Measurements from ENCODE around the gene KIF26A. TPM values are rescaled to one million over a fixed set of nuclear protein-coding genes. Genes with fewer than 3 reads are reported as not detected.

Gene KIF26A
- total and polyA plus RNA-seq, 8 donors: 0.65 to 21.7 (median 1.5) TPM

DNA sequence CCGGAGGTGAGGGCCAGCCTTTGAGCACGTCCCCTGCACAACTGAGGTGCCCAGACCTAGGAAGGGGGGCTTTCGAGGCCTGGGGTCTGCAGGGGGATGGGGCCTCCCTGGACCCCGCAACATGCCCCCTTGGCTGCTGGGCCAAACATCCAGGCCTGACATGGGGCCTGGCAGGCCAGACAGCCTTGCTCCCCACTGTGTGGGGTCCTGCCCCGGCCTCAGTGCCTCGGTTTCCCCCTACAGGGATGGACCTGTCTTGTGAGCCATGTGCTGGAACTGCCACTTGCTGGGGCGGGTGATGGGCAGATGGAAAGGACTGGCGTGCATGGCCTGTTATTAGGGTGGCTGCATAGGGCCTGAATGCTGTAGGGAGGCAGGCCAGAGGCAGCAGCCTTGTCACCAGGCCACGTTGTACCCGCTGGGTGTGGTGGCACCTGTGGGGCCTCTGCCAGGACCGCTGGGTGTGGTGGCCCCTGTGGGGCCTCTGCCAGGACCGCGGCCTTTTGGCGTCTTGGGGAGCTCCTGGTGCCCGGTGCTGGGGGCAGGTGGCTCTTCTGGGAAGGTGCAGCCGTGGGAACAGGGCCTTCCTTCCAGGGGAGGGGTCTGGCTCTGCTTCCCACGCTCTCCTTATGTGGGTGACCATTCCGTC, 32.4 kb upstream of the KIF26A start:
- intact Hi-C loops (cut with DNase I; ENCODE audit: low total_unique reads): no loop called here
- Histone ChIP-seq H3K9me3 (no peaks in the 10 kb centered on the region), H3K27ac (peak overlapping the region in 2 of 5 donors; percentile 48 to 65), H3K36me3 (no peaks in the 10 kb centered on the region), H3K27me3 (peaks cover 0 to 21% (median 0%) of the 10 kb centered on the region in 3 donors), H3K4me1 (peaks cover 0 to 74% (median 64%) of the 10 kb centered on the region in 4 donors), H3K4me3 (no peak overlapping the region)
- 41 to 66% (median 55%) methylated on average over 6 to 18 of the region's 18 CpGs for WGBS, 5 donors
- peak; percentile 10 to 72 for DNase-seq
- no peak for TF ChIP-seq POLR2A (IDR thresholded peaks at IDR 0.05)
- TF ChIP-seq POLR2AphosphoS5 (IDR thresholded peaks at IDR 0.05): no peak
- no peak for TF ChIP-seq EP300 (IDR thresholded peaks at IDR 0.05)
- TF ChIP-seq, protein P1, sequence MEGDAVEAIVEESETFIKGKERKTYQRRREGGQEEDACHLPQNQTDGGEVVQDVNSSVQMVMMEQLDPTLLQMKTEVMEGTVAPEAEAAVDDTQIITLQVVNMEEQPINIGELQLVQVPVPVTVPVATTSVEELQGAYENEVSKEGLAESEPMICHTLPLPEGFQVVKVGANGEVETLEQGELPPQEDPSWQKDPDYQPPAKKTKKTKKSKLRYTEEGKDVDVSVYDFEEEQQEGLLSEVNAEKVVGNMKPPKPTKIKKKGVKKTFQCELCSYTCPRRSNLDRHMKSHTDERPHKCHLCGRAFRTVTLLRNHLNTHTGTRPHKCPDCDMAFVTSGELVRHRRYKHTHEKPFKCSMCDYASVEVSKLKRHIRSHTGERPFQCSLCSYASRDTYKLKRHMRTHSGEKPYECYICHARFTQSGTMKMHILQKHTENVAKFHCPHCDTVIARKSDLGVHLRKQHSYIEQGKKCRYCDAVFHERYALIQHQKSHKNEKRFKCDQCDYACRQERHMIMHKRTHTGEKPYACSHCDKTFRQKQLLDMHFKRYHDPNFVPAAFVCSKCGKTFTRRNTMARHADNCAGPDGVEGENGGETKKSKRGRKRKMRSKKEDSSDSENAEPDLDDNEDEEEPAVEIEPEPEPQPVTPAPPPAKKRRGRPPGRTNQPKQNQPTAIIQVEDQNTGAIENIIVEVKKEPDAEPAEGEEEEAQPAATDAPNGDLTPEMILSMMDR (IDR thresholded peaks at IDR 0.05): no peak

DNA sequence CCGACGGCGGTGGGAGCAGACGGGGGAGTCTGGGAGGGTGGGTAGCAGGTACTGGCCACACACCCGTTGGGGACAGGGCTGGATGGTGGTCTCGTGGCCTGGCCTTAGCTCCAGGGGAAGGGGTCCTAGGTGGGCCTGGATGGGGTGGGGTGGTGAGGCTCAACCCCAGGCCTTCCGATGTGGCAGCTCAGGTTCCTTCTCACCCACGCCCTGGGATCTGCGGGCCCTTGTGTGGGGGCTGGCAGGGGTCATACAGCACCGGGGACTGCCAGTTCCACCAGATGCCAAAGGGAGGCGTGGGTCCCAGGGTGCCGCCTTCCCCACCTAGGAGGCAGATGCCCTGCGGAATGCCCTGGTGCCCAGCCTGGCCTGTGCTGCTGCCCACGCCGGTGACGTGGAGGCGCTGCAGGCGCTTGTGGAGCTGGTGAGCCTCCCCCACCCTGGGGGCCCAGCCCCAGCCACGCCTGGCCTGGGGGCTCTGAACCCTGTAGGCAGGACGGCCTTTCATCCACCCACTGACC, 31.9 kb upstream of the KIF26A start:
- WGBS, 5 donors: 60 to 81% (median 68%) methylated on average over 14 to 20 of the region's 20 CpGs
- peaks cover 0 to 18% (median 0%) of the 10 kb centered on the region in 3 donors for H3K27me3 ChIP-seq
- H3K36me3 ChIP-seq: no peaks in the 10 kb centered on the region
- no peaks in the 10 kb centered on the region for H3K9me3 ChIP-seq
- TF ChIP-seq POLR2AphosphoS5 (IDR thresholded peaks at IDR 0.05) (no peak), POLR2A (IDR thresholded peaks at IDR 0.05) (no peak), EP300 (IDR thresholded peaks at IDR 0.05) (no peak)
- TF ChIP-seq, protein P1 (IDR thresholded peaks at IDR 0.05): no peak
- intact Hi-C loops (cut with DNase I; ENCODE audit: low total_unique reads): no loop called here
- peaks cover 0 to 74% (median 64%) of the 10 kb centered on the region in 4 donors for H3K4me1 ChIP-seq
- H3K27ac ChIP-seq: peak overlapping the region in 2 of 5 donors; percentile 48 to 60
- H3K4me3 ChIP-seq: no peak overlapping the region
- DNase-seq: peak in 1 of 2 donors; percentile 3

DNA sequence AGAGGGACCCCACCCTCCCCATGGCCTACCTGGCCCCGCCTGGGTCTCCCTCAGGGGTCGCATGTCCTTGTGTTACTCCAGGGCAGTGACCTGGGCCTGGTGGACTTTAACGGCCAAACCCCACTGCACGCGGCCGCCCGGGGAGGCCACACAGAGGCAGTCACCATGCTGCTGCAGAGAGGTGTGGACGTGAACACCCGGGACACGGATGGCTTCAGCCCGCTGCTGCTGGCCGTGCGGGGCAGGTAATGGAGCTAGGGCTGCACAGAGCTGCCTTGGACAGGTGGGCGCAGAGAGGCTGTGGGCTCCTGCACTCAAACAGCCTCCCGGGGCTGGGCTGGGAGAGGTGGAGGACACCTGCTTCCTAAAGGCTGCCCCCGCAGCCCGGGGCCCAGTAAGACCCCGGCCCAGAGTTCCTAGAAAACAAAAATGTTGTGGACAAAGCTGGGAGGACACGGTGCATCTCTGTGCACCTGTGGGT, 31.2 kb upstream of the KIF26A start:
- peak; percentile 8 to 23 for DNase-seq
- H3K4me1 ChIP-seq: peaks cover 0 to 74% (median 66%) of the 10 kb centered on the region in 4 donors
- H3K4me3 ChIP-seq: no peak overlapping the region
- H3K9me3 ChIP-seq: no peaks in the 10 kb centered on the region
- WGBS, 5 donors: 72 to 78% (median 74%) methylated on average over 14 to 19 of the region's 19 CpGs
- intact Hi-C loops (cut with DNase I; ENCODE audit: low total_unique reads): no loop called here
- TF ChIP-seq EP300 (IDR thresholded peaks at IDR 0.05) (no peak), POLR2A (IDR thresholded peaks at IDR 0.05) (no peak), POLR2AphosphoS5 (IDR thresholded peaks at IDR 0.05) (no peak)
- TF ChIP-seq, protein P1 (IDR thresholded peaks at IDR 0.05): no peak
- H3K36me3 ChIP-seq: no peaks in the 10 kb centered on the region
- H3K27ac ChIP-seq: peak overlapping the region in 1 of 5 donors; percentile 60
- peaks cover 0 to 23% (median 0%) of the 10 kb centered on the region in 3 donors for H3K27me3 ChIP-seq

DNA sequence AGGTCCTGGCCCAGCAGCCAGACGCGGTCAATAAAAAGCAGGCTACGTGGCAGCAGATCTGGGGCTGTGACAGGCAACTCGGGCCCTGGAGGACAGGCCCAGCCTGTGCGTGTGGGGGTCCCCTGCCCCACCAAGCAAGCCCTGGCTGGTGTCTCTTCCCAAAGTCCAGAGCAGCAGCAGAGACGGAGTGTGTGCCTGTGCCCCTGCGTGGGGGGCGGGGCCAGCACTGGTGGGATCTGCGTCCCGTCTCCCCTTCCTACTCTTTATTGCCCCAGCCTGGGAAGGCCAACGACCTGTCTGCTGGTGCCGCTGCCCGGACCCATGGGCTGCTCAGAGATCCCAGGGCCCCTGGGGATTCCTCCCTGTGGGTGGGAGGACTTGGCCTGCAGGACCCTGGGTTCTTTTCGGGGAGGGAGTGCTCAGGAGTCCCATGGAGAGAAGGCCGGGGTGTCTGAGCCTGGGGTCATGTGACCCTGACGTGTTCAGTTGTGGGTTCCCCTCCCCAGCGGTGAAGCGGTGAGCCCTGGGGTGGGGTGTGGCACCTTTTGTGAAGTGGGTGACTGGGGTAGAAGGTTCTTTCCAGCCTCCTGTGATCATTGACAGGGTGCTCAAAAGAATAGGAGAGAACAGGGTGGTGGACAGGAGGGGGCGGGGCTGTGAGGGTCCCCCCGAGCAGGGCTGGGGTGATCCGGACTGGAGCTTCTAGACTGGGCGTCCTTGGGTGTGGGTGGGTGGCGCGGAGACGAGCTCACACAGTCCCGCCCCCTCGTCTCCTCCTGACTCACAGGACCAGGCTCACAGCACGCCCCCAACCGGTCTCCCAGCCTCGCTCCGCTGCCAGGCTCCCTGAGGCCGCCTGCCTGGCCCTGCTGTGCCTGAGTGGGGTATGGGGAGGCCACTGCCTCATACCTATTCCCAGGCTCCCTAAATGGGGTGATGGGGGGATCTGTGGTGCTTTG, 30.5 kb upstream of the KIF26A start:
- intact Hi-C loops (cut with DNase I; ENCODE audit: low total_unique reads): no loop called here
- Histone ChIP-seq H3K27ac (no peak overlapping the region), H3K4me3 (no peak overlapping the region), H3K4me1 (peaks cover 0 to 80% (median 69%) of the 10 kb centered on the region in 4 donors), H3K9me3 (no peaks in the 10 kb centered on the region), H3K27me3 (peaks cover 0 to 25% (median 0%) of the 10 kb centered on the region in 3 donors), H3K36me3 (no peaks in the 10 kb centered on the region)
- DNase-seq: peak; percentile 51 to 81
- TF ChIP-seq, protein P1 (IDR thresholded peaks at IDR 0.05): no peak
- TF ChIP-seq POLR2A (IDR thresholded peaks at IDR 0.05) (no peak), POLR2AphosphoS5 (IDR thresholded peaks at IDR 0.05) (no peak), EP300 (IDR thresholded peaks at IDR 0.05) (no peak)
- WGBS, 5 donors: 61 to 70% (median 65%) methylated on average over 22 to 32 of the region's 32 CpGs

All from stomach (tissue), 9 donors.